Hippocampal formation (tissue), 2 donors: ENCODE data around the gene ADIPOR2.
"Not testable (repeated sequence)": the region's sequence is repeated elsewhere in the genome, so short reads cannot be mapped to it uniquely, and the experiment has no call there.

ENCODE experiments used
- DNase-seq, 2 donors: peaks; one replicate each; lab custom pipeline; 2025; lab: John Stamatoyannopoulos, UW

Gene ADIPOR2

GRCh38 chr12:1665366-1665765 lies 25.5 kb upstream of the ADIPOR2 start:
- no peak for DNase-seq

- no peak for DNase-seq
These were observed 24.7 kb upstream of the ADIPOR2 start for GRCh38 chr12:1666215-1666614.

- no peak for DNase-seq
These were observed 24.1 kb upstream of the ADIPOR2 start for GRCh38 chr12:1666685-1667162.

GRCh38 chr12:1668833-1669543 lies 21.9 kb upstream of the ADIPOR2 start:
- DNase-seq: no peak

GRCh38 chr12:1670358-1671268 lies 20.3 kb upstream of the ADIPOR2 start:
- DNase-seq: no peak

- no peak for DNase-seq
These were observed 14.8 kb upstream of the ADIPOR2 start for GRCh38 chr12:1676043-1676442.

- no peak for DNase-seq
These were observed 9.9 kb upstream of the ADIPOR2 start for GRCh38 chr12:1680804-1681492.

- no peak for DNase-seq
These were observed 9.4 kb upstream of the ADIPOR2 start for GRCh38 chr12:1681493-1681807.

GRCh38 chr12:1688086-1688710 lies 2.7 kb upstream of the ADIPOR2 start:
- no peak for DNase-seq

- no peak for DNase-seq
These were observed 495 bp downstream of the ADIPOR2 start for GRCh38 chr12:1691123-1692007.

- DNase-seq: no peak
These were observed 1.4 kb downstream of the ADIPOR2 start for GRCh38 chr12:1692226-1692625.

- no peak for DNase-seq
These were observed 2.2 kb downstream of the ADIPOR2 start for GRCh38 chr12:1692895-1693610.

- not testable (repeated sequence) for DNase-seq
These were observed 4.2 kb downstream of the ADIPOR2 start for GRCh38 chr12:1695097-1695496.

- DNase-seq: no peak
These were observed 5.2 kb downstream of the ADIPOR2 start for GRCh38 chr12:1695886-1696670.

GRCh38 chr12:1696800-1697199 lies 5.9 kb downstream of the ADIPOR2 start:
- no peak for DNase-seq

GRCh38 chr12:1697271-1697670 lies 6.4 kb downstream of the ADIPOR2 start:
- no peak for DNase-seq

GRCh38 chr12:1698720-1699119 lies 7.8 kb downstream of the ADIPOR2 start:
- DNase-seq: no peak

- no peak for DNase-seq
These were observed 11.8 kb downstream of the ADIPOR2 start for GRCh38 chr12:1702713-1703112.
